CD4-positive, alpha-beta T cell treated with Interleukin-17A for 4 hours (primary cell): Measurements from ENCODE around the gene URM1.
"Not testable (repeated sequence)": the region's sequence is repeated elsewhere in the genome, so short reads cannot be mapped to it uniquely, and the experiment has no call there.

ENCODE experiments used
- DNase-seq: peaks from one replicate; pipeline ENCODE4 v3.0.0-alpha.2; 2020; ENCODE audit warnings: mixed read lengths

The URM1 gene

DNA sequence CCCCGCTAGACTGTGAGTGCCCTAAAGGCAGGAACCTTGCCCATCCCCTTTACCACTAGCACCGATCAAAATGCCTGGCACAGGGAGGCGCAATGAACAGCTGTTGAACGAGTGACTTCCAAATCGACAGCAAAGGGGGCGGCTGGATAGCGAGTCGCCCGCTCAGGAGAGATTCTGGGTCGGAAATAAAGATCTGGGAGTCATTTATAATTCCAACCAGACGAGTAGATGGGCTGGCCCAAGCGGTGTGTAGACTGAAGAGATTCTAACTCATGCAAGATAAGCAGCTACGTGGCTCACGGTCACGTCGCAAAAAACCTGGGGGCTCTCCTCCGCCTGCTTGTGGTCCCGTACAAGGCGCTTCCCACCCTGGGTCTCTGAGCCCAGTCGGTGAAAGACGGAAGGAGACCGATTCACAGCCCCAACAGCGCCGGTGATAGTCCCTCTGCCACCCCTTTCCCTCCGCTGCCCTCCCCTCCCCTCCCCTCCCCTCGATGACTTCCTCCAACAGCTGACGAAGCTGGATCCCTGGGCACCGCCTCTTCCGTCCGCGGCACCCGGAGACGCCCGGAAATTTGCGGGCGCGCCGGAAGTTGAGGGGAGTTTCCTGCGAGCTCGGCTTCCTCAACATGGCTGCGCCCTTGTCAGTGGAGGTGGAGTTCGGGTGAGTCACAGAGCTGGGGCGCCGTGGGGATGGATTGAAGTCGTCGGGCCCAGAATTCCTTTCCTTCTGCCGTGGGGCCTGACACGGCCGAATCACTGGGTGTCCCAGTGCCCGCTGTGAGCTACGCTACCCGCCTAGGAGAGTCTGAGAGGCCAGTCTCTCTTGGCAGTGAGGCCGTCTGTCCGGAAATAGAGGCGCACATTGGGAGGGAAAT is at the start of gene URM1:
Gene URM1 (plus strand): TSS at position 623 of the 878 bp plus-strand sequence. CDS start 7 bp downstream, at position 630.
- DNase-seq = peak; percentile 96

- no peak for DNase-seq
Observed at GRCh38 chr9:128321879-128322403, 49.2 kb upstream of the URM1 start.

DNA sequence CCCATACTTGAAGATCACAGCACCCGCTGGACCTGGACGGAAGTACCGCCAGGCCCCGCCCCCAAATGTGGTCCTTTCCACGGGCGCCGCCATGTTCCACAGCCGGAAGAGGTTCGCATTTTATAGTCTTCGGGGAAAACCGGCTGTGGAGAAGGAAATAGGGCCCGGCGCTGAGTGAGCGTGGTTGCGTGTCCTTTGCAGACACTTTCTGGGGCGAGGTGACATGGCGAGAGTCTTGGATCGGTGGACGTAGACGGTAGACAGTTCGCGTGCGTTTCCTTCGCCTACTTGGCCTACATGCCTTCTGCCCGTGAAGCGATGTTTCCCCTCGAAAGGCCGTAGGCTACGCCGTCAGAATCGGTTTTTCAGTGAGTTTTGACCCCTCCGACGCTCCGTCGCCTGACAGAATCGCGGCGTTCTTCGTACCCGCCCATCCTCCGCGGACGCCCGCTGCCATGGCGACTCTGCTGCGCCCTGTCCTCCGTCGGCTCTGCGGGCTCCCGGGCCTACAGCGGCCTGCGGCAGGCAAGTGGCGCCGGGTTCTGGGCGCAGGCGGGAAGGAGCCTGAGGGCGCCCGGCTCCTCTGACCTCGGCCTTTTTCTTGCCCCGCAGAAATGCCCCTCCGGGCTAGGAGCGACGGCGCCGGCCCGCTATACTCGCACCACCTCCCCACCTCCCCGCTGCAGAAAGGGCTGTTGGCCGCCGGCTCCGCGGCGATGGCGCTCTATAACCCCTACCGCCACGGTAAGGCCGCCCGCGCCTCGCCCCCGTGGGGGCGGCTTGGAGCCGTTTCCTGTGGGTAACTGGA is 48.6 kb upstream of the URM1 start, which contains the start of the genes COQ4 and TRUB2:
Gene COQ4 (plus strand): TSS at position 436 of the 808 bp plus-strand sequence. CDS start 20 bp downstream, at position 456.
Gene TRUB2 (minus strand): TSS at position 44 of the 808 bp plus-strand sequence. CDS start 39 bp downstream, at position 5.
- peak; percentile 95 for DNase-seq

DNA sequence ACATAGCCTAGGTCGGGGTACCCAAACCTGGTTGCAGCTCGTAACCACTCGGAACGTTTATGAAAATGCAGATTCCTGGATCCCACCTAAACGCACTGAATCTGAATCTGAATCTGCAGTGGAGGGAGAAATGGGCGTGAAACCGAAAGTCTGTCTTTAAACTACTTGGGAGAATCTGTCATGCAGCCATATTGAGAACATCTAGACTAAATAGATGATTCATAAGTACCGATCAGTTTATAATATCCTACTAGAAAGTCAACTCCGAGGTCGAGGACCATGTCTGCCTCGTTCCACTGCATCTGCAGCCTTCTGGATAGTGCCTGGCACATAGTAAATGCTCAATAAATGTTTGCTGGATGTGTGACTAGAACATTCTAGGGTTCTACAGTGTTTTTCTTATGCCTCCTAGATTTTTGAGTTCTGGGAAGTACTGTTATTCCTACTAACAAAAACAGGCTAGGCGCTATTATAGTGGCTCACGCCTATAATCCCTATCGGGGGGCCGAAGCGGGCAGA is 47.9 kb upstream of the URM1 start:
- no peak for DNase-seq

- no peak for DNase-seq
Observed at GRCh38 chr9:128323791-128324190, 47.4 kb upstream of the URM1 start.

DNA sequence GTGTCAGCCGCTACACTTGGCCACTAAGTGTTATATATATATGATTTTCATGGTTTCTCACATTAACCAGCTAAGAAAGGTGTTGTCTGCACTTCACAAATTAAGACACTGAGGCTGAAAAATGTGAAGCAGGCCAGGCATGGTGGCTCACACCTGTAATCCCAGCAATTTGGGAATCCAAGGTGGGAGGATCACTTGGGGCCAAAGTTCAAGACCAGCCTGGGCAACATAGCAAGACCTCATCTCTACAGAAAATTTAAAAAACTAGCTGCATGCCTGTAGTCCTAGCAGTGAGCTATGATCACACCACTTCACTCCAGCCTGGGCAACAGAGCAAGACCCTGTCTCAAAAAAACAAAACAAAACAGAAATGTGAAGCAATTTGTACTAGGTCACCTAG is 46.8 kb upstream of the URM1 start:
- no peak for DNase-seq

DNA sequence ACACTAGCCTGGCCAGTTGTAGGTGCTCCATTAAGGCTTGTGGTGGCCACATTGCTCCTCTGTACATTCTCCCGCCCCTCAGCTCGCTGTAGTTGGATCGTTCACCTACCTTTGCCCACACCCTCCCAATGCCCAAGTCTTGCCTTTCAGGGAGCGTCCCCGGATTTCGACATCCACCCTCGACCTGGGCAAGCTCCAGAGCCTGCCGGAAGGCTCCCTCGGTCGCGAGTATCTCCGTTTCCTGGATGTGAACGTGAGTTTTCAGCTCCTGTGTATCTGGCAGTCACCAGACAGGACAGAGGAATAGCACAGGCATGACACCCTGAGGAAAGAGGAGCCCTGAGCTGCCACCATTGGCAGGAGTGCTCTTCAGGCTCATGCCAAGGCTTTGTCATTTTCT is 45.5 kb upstream of the URM1 start:
- DNase-seq = no peak

DNA sequence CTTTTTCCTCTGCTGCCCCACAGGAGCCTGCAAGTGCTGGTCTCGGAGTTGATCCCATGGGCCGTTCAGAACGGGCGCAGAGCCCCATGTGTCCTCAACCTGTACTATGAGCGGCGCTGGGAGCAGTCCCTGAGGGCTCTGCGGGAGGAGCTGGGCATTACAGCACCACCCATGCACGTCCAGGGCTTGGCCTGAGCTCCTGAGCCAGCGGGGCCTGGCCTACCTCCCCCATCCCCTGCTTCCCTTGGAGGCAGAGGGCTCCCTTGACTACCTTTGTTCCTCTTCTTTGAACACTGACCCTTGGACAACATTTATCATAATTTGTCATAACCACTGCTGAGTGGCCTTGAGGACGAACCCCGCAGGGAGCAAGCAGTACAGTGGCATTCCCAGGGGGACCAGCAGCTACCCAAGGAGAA is 37.7 kb upstream of the URM1 start:
- DNase-seq = no peak

GRCh38 chr9:128335161-128335560 is 36.0 kb upstream of the URM1 start:
- DNase-seq = no peak

GRCh38 chr9:128335914-128336313 is 35.3 kb upstream of the URM1 start:
- DNase-seq = no peak

DNA sequence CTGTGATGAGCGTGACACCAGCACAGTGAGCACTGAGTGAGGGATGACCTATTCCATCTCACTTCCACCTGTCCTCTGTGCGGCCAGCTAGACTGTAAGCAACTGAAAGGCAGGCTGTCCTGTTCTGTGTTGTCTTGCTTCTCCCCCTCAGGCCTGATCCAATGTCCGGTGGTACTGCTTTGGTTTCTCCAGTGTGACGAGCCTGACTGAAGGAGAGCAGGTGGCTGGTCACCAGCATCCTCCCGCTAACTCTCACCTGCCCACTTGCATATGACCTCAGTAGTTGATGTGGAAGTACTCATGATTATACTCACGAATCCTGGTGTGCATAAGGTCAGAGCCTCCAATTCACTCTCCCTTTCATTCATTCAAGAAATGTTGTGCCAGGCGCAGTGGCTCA is 33.2 kb upstream of the URM1 start:
- no peak for DNase-seq

- not testable (repeated sequence) for DNase-seq
Observed at GRCh38 chr9:128338852-128339614, 32.1 kb upstream of the URM1 start.

- DNase-seq = peak; percentile 86
Observed at GRCh38 chr9:128339761-128340690, 31.1 kb upstream of the URM1 start, which contains the start of gene SLC27A4. Gene SLC27A4 (plus strand): TSS chr9:128340527. CDS start chr9:128343133, 2,606 bp downstream.

DNA sequence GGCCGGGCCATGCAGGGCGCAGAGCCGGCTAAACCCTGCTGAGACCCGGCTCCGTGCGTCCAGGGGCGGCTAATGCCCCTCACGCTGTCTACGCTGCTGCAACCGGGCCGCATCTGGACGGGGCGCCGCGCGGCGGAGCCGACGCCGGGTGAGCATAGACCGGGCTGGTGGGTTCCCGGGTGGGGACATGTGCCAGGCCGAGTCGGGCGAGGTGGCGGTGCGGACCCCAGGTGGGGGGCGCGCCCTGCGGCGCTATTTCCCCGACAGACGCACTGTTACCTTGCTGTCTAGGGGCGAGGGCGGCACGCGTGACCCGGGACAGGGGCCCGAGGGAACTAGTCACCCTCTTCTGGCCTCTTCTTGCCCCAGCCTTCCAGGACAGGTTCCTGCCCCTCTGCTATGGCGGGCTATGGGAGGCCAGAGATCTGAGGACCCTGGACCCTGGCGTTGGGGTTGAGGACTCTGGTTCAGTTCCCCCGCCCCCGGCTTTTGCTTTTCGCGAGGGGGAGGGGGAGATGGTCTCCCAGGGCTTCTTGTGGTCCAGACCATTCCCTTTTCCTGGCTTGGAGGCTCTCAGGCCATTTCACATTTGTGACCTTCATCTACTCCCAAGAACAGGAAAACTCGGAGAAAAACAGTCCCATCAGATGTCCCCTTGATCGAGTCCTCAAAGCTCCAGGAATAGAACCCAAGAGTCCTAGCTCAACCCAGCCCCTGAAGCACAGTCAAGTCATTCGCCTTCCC is 30.3 kb upstream of the URM1 start:
- no peak for DNase-seq

- peak; percentile 73 for DNase-seq
Observed at GRCh38 chr9:128341435-128341849, 29.7 kb upstream of the URM1 start.

- DNase-seq = no peak
Observed at GRCh38 chr9:128342971-128343680, 28.0 kb upstream of the URM1 start.

- no peak for DNase-seq
Observed at GRCh38 chr9:128343855-128344254, 27.3 kb upstream of the URM1 start.

DNA sequence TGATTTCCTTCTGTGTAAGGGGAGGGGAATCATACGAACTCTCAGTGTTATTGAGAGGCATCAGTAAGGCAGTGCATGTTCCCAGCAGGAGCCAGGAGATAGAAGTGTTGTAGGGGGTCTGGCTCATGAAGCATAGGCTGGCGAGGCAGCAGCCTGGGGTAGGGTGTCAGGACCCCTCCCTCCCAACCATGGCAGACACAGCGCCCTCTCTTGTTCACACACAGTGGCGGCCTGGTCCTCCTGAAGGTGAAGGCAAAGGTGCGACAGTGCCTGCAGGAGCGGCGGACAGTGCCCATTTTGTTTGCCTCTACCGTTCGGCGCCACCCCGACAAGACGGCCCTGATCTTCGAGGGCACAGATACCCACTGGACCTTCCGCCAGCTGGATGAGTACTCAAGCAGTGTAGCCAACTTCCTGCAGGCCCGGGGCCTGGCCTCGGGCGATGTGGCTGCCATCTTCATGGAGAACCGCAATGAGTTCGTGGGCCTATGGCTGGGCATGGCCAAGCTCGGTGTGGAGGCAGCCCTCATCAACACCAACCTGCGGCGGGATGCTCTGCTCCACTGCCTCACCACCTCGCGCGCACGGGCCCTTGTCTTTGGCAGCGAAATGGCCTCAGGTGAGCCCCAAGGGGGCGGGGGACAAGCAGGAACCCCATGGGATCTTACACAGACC is 26.1 kb upstream of the URM1 start:
- DNase-seq = no peak

DNA sequence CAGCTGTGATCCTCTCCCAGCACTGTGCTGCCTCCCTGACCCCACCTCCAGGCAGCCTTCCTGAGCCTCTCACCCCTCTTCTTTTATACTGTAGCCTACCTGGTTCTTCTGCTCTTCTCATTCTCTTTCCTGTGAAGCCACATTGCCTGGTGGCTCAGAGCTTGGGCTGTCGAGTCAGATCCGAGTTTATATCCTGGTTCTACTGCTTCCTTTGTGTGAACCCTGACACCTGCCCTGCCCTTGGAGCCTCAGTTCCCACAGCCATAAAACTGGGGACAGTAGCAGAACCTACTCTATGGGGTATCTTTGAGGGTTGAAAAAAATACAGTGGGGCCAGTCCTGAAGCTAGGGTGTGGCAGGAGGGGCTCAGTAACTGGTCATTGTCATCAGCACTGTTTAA is 22.0 kb upstream of the URM1 start:
- DNase-seq = no peak
